Pons (tissue), 1 donor: ENCODE data around the gene RLN2.
"Not testable (repeated sequence)": the region's sequence is repeated elsewhere in the genome, so short reads cannot be mapped to it uniquely, and the experiment has no call there.

ENCODE experiments used
- DNase-seq: peaks from one replicate; pipeline ENCODE4 v3.0.0-alpha.2; 2016; ENCODE audit warnings: low spot score

The RLN2 gene, protein sequence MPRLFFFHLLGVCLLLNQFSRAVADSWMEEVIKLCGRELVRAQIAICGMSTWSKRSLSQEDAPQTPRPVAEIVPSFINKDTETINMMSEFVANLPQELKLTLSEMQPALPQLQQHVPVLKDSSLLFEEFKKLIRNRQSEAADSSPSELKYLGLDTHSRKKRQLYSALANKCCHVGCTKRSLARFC

DNA sequence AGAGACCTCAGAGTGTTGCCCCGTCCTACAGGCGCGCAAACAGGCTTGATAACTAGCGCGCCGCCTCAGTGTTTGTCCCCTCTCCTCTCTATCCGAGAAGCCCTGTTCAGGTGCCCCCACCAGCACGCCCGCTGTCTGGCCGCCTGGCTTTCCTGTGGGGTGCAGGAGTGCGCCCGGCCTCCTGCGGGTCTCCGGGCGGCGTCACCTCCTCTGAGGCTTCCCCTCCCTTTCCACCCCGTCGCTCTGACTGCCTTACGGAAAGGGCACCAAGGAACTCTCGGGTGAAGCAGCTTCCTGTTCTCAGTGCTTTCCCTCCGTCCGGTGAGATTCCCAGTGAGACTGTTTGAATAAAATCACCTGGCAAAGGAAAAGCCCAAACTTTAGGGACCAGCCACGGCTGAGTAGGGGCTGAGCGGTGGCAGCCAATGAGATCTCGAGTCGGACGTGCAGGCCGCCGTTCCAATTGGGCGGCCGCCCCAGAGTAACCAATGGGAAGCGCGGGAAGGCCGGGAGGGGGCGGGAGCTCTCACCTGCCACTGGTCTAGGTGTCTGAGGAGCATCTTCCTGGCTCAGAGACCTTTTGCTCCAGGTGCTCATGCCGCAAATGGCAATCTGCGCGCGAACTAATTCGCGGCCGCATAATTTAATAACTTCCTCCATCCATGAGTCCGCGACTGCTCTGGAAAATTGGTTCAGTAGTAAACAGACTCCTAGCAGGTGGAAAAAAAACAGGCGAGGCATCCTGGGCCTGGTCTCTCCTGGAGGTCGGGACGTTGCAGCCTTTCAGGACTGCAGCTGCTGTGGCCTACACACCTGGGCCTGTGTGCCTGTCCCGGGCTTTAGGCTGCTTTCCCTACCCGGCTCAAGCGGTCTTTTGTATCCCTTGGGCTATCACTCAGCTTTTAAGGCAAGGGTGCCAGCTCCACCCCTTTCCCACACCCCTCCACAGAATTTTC lies at the start of gene RLN2:
TSS of gene RLN2 (minus strand) at position 877 of the 956 bp plus-strand sequence. CDS start at position 741, 136 bp downstream.
- not testable (repeated sequence) for DNase-seq

DNA sequence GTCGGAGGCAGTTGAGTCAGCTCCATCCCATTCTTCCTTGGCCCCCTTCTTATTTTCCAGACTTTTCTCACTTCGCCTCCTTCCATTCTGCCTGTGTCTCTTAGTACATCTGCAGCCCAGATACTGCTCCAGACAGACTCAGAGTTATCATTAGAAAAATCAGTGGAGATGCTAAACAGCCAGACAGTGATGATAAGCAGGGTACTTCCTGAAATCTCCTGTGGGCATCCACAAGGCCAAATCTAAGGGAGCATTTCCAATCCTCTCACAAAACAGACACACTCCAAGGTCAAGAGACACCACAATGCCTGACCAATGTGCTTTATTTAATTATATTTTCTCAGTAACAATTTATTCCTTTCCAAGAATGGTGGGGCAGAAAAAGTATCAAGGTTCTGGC lies 49.7 kb upstream of the RLN2 start:
- no peak for DNase-seq

GRCh38 chr9:5352637-5353248 lies 48.2 kb upstream of the RLN2 start:
- no peak for DNase-seq

GRCh38 chr9:5338992-5339981 lies 34.8 kb upstream of the RLN2 start, which contains the start of gene RLN1:
TSS of gene RLN1 (minus strand) at chr9:5339876. CDS start at chr9:5339746, 130 bp downstream.
- DNase-seq, result not testable (repeated sequence)

DNA sequence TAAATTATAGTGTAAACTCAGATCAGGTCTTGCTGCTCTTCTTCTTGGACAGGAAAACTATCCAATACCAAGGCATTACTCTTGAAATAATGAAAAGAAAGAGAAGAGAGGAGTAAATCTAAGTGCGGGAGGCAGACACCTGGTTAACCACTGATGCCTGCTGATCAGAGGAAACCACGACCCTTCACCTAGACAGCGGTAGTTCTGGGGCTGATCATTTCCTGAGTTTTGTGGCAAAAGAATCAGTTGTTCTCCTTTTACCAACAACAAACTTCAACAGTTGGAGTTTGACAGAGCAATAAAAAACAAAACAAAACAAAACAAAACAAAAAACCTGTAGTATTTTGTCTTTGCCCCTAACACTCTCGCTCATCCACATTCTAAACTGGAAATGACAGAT lies 32.2 kb upstream of the RLN2 start:
- DNase-seq, result no peak

GRCh38 chr9:5331276-5331675 lies 26.8 kb upstream of the RLN2 start:
- not testable (repeated sequence) for DNase-seq

DNA sequence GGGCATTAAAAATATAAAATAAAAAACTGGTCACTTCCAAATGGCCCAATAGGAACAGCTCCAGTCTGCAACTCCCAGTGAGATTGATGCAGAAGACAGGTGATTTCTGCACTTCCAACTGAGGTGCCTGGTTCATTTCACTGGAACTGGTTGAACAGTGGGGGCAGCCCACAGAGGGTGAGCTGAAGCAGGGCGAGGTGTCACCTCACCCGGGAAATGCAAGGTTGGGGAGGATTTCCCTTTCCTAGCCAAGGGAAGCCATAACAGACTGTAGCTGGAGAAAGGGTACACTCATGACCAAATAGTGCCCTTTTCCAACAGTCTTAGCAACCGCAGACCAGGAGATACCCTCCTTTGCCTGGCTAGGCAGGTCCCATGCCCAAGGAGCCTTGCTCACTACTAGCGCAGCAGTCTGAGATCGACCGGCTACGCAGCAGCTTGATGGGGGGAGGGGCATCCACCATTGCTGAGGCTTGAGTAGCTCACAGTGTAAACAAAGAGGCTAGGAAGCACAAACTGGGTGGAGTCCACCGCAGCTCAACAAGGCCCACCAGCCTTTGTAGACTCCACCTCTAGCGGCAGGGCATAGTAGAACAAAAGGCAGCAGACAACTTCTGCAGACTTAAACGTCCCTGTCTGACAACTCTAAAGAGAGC lies 22.5 kb upstream of the RLN2 start:
- no peak for DNase-seq

DNA sequence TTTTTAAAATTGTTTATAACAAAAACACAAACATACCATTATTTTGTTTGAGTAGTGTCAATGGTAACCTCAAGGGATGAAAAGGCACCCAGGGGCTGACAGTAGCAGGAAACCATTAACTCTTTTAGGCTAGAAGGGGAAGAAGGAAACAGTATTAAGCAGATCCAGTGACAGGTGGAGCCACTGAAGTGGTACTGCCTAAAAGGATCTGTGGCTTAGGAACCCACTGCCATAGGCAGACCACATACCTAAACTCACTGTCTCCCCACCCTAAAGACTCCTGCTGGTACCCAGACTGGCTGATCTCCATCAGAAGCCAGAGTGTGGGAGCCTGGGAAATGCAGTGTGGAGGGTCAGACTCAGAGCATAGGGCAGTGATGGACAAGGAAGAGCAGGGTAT lies 21.7 kb upstream of the RLN2 start:
- no peak for DNase-seq

DNA sequence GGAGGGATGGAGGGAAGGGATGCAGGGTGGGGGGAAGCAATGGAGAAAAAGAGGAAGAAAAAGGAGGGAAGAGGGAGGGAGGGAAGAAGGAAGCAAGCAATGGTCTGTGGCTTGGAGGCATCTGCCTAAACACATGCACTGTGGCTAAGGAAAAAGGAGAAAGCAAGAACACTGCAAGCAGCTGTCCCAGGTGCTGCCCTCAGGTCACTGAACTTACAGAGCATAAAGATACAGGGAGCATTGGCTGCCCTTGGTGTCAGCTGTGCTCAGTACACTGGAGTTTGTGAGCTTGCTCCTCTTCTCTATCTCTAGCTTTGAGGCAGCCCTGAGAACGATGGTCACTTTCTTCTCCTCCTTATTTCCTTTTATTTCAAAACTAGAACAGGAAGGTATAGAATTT lies 17.1 kb upstream of the RLN2 start:
- not testable (repeated sequence) for DNase-seq

- no peak for DNase-seq
These were observed 16.5 kb upstream of the RLN2 start for GRCh38 chr9:5321058-5321457.

GRCh38 chr9:5316406-5316805 lies 11.9 kb upstream of the RLN2 start:
- DNase-seq, result not testable (repeated sequence)

- DNase-seq, result no peak
These were observed 10.8 kb upstream of the RLN2 start for GRCh38 chr9:5315187-5315923.

DNA sequence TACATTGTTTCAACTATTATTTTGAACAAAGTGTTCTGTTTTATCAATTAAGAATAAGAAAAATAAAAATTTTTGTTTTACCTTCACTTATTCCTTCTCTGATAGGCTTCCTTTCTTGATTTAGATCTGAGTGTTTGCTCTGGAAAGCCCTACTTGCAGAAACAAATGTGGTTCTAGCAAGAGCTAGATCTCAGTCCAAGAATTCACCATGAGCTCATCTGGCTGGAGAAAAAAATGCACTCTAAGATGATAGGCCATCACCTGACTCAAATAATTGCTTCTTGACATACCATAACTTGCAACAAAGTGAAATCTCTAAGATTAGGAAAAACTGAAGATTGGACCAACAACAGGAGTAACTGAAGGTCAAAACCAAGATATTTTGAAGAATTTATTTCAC lies 6.3 kb upstream of the RLN2 start:
- no peak for DNase-seq

DNA sequence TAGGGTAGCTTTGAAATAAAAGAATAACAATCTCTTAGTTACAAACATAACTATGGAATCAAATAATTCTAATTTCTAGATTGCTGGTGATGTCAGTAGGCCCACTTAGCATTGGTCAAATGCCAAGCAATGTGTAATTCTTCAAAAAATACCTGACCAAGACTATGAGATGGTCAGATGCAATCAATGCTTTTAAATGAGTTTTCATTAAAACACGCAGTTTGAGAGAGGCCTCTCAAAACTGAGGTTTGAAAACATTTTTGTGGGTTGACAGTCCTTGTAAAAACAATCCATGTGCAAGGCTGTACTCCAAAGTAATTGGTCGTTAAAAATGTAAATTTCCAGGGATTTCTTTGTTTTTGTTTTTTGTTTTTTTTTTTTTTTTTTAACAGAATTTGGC lies 1.2 kb upstream of the RLN2 start:
- DNase-seq, result no peak

DNA sequence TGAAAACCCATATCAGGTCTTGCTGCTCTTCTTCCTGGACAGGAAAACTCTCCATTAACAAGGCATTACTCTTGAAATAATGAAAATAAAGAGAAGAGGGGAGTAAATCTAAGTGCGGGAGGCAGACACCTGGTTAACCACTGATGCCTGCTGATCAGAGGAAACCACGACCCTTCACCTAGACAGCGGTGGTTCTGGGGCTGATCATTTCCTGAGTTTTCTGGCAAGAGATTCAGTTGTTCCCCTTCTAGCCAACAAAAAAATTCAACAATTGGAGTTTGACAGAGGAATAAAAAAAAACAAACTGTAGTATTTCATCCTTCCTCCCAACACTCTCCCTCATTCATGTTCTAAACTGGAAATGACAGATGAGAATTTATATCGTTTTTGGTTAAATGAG lies 3.0 kb downstream of the RLN2 start:
- DNase-seq, result no peak

GRCh38 chr9:5292141-5292540 lies 12.4 kb downstream of the RLN2 start:
- DNase-seq, result no peak

DNA sequence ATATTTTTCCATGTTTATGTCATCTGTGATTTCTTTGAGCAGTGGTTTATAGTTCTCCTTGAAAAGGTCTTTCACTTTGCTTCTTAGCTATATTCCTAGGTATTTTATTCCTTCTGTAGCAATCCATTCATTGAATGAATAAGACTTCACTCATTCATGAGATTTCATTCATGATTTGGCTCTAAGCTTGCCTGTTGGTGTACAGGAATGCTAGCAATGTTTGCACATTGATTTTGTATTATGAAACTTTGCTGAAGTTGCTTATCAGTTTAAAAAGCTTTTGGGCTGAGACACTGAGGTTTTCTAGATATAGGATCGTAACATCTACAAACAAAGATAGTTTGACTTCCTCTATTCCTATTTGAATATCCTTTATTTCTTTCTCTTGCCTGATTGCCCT lies 15.9 kb downstream of the RLN2 start:
- no peak for DNase-seq

- DNase-seq, result no peak
These were observed 18.3 kb downstream of the RLN2 start for GRCh38 chr9:5286262-5286661.

DNA sequence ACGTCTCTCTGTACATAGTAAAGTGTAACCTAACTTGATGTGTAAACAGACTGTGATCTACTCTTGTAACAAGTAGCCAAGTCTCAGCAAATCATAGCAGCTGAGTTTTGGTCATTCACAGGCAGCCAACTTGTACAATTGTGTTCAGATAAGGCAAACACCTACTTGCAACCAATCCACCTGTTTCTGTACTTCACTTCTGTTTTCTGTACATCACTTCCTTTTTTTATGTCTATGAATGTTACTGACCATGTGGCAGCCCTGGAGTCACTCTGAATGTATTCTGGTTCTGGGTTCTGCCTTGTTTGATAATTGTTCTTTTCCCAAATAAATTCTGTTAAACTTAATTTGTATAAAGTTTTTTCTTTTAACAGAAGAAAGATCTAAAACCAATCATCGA lies 26.0 kb downstream of the RLN2 start:
- no peak for DNase-seq

DNA sequence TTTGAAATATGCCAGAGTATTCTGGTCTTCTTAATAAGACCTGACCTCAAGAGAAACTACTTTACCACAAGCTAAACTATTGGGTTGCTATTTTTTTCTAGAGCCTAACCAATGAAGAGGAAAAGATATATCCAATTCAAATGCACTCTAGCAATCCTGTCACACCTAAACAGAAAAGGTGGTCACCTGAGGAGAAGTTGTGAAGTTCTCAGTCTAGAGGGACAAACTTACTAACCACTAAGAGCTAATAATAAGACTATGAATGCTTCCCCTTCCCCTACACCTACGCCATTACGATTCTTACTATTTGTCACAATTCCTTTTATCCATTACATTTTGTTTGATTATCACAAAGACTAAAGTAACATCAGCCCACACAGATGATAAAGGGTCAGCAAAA lies 29.7 kb downstream of the RLN2 start:
- no peak for DNase-seq
